SU-DHL-6 (cell line): Measurements from ENCODE around the gene LRRC49.

Experiments used
- H2AFZ ChIP-seq: fragments of 200-600 bp; sonication (generic); 2 replicates; pipeline ENCODE4 v1.6.1; 2014; ENCODE audit warnings: low read depth, mild to moderate bottlenecking, moderate library complexity, mixed read lengths, antibody characterized with exemption, low read length; ENCODE audit not compliant: severe bottlenecking
- H3F3A ChIP-seq: fragments of 200-600 bp; shearing (Covaris generic); 2 replicates; pipeline ENCODE4 v1.6.0; 2016; ENCODE audit warnings: antibody characterized with exemption, mild to moderate bottlenecking; ENCODE audit not compliant: insufficient read depth
- H3K27ac ChIP-seq: fragments of 200-600 bp; sonication (generic); 2 replicates; pipeline ENCODE4 v1.5.1; 2016; ENCODE audit warnings: low read depth, mild to moderate bottlenecking, low read length, moderate library complexity, mixed read lengths
- H3K27me3 ChIP-seq: fragments of 200-600 bp; sonication (generic), shearing (Covaris generic); 2 replicates; pipeline ENCODE4 v1.6.0; 2014; ENCODE audit warnings: mild to moderate bottlenecking, low read length
- H3K36me3 ChIP-seq: fragments of 200-600 bp; sonication (generic); 2 replicates; pipeline ENCODE4 v1.6.1; 2014; ENCODE audit warnings: mild to moderate bottlenecking, low read length, mixed read lengths
- H3K4me2 ChIP-seq: fragments of 300-600, 200-600 bp; shearing (Covaris generic), sonication (generic); 2 replicates; pipeline ENCODE4 v1.6.0; 2014; ENCODE audit warnings: low read length, low read depth, mild to moderate bottlenecking; ENCODE audit not compliant: poor library complexity, severe bottlenecking
- H3K4me3 ChIP-seq: fragments of 200-600 bp; sonication (generic); 2 replicates; pipeline ENCODE4 v1.5.1; 2014; ENCODE audit warnings: antibody characterized with exemption, low read length, mild to moderate bottlenecking, mixed read lengths; ENCODE audit not compliant: insufficient read depth, poor library complexity, severe bottlenecking
- H3K79me2 ChIP-seq: fragments of 200-600 bp; sonication (generic); 2 replicates; pipeline ENCODE4 v1.6.1; 2014; ENCODE audit warnings: mild to moderate bottlenecking, low read length, moderate library complexity; ENCODE audit not compliant: insufficient read depth
- H3K9ac ChIP-seq: fragments of 200-600 bp; sonication (generic); 2 replicates; pipeline ENCODE4 v1.7.0; 2014; ENCODE audit warnings: mild to moderate bottlenecking, low read length
- H3K9me2 ChIP-seq: fragments of 200-600 bp; sonication (generic); replicated peaks from 2 replicates; pipeline ENCODE4 v1.6.1; 2014; ENCODE audit warnings: low read length; ENCODE audit not compliant: insufficient read depth
- H3K9me3 ChIP-seq: fragments of 200-600 bp; sonication (generic); 2 replicates; pipeline ENCODE4 v1.6.1; 2014; ENCODE audit warnings: low read length, mixed read lengths; ENCODE audit not compliant: insufficient read depth
- H4K20me1 ChIP-seq: fragments of 200-600 bp; sonication (generic); 2 replicates; pipeline ENCODE4 v1.6.1; 2014; ENCODE audit warnings: low read depth, mild to moderate bottlenecking, antibody characterized with exemption, low read length, moderate library complexity, mixed read lengths
- EZH2phosphoT487 ChIP-seq: fragments of 200-600 bp; sonication (generic), shearing (Covaris generic); conservative IDR thresholded peaks from 2 replicates; pipeline ENCODE4 v1.6.1; 2018; ENCODE audit warnings: mild to moderate bottlenecking, antibody characterized with exemption, low read length, moderate library complexity, mixed read lengths
- TF ChIP-seq, protein P1 (sequence below): fragments of 200-600 bp; sonication (generic); IDR thresholded peaks from one replicate; pipeline ENCODE4 v1.5.1; 2017; ENCODE audit warnings: antibody characterized with exemption, mild to moderate bottlenecking, low read length, moderate library complexity; ENCODE audit not compliant: insufficient read depth, poor library complexity, severe bottlenecking

Gene LRRC49

DNA sequence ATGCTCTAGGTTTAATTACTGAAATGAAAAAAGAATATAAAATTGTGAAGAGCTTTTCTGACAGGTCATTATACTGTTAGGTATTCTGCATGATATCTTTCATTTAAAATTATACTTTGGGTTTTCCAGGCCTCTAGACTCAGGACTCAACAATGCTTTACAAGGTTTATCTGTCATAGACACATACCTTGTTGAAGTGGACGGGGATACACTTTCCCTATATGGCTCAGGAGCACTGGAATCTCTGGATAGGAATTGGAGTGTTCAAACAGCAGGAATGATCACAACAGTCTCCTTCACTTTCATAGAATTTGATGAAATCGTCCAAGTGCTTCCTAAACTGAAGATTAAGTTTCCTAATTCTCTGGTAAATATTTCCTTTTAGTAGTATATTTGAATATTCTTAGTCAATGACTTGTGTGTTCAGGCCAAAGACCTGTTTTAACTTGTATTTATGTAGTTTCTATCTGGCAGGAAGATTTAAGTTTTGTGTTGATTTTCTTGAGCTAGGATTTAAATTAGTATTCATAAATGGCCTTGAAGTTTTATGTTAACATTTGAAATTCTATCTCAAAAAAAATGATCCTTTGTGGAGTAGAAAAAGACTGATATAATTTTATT, 115.7 kb downstream of the LRRC49 start:
- Histone ChIP-seq H3K27ac (no peak overlapping the region), H3K9me3 (no peaks in the 10 kb centered on the region), H3K79me2 (no peaks in the 10 kb centered on the region), H3K9me2 (no peaks in the 10 kb centered on the region), H3K27me3 (no peaks in the 10 kb centered on the region), H2AFZ (no peak overlapping the region), H3K4me2 (no peak overlapping the region), H4K20me1 (no peaks in the 10 kb centered on the region), H3K36me3 (no peaks in the 10 kb centered on the region), H3K9ac (no peak overlapping the region), H3K4me3 (no peak overlapping the region), H3F3A (no peaks in the 10 kb centered on the region)
- TF ChIP-seq, protein P1, sequence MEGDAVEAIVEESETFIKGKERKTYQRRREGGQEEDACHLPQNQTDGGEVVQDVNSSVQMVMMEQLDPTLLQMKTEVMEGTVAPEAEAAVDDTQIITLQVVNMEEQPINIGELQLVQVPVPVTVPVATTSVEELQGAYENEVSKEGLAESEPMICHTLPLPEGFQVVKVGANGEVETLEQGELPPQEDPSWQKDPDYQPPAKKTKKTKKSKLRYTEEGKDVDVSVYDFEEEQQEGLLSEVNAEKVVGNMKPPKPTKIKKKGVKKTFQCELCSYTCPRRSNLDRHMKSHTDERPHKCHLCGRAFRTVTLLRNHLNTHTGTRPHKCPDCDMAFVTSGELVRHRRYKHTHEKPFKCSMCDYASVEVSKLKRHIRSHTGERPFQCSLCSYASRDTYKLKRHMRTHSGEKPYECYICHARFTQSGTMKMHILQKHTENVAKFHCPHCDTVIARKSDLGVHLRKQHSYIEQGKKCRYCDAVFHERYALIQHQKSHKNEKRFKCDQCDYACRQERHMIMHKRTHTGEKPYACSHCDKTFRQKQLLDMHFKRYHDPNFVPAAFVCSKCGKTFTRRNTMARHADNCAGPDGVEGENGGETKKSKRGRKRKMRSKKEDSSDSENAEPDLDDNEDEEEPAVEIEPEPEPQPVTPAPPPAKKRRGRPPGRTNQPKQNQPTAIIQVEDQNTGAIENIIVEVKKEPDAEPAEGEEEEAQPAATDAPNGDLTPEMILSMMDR, result no peak
- no peak for TF ChIP-seq EZH2phosphoT487

DNA sequence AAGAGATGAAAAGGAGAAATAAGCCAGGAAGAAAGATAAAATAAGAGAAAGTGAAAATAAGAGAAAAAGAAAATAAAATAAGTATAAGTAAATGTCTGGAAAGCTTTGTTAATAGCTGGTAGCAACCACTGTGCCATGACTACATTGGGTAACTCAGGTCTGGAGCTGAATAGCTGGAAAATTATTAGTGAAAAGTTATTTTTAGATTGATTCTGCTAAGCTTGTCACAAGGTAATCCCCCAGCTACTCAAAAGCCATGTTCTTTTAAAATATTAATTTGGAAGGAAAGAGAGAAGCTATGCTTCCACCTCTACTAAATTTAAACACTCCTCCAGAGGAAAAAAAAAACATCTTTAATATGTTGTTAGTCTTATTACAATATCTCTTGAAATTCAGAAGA, 117.8 kb downstream of the LRRC49 start:
- no peak overlapping the region for H3K4me3 ChIP-seq
- no peaks in the 10 kb centered on the region for H3K9me2 ChIP-seq
- H3K9ac ChIP-seq, result no peak overlapping the region
- no peaks in the 10 kb centered on the region for H3K79me2 ChIP-seq
- no peaks in the 10 kb centered on the region for H3K27me3 ChIP-seq
- no peaks in the 10 kb centered on the region for H3F3A ChIP-seq
- H3K4me2 ChIP-seq, result no peak overlapping the region
- no peaks in the 10 kb centered on the region for H3K9me3 ChIP-seq
- H2AFZ ChIP-seq, result no peak overlapping the region
- TF ChIP-seq, protein P1, result no peak
- no peak for TF ChIP-seq EZH2phosphoT487
- H3K36me3 ChIP-seq, result no peaks in the 10 kb centered on the region
- H3K27ac ChIP-seq, result no peak overlapping the region
- H4K20me1 ChIP-seq, result no peaks in the 10 kb centered on the region

DNA sequence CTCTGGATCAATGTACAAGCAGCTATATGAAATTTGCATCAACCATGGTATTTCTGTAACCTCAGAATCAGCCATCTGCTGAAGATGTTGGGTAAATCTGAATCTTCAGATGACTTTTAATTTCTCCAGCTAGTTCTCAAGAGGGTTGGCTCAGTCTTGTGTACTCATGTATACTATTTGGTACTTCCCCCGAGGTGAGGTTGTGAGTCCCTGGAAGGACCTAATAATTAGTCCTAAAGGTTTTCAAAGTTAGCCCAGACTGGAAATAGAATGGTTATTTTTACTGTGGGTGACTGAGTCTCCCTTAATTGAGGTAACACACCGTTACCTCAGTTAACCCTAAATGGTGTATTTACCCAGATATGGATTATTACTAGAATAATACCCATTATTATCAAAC, 118.4 kb downstream of the LRRC49 start:
- Histone ChIP-seq H3K36me3 (no peaks in the 10 kb centered on the region), H3K9ac (no peak overlapping the region), H3K4me2 (no peak overlapping the region), H2AFZ (no peak overlapping the region), H3K9me3 (no peaks in the 10 kb centered on the region), H3K27me3 (no peaks in the 10 kb centered on the region), H3K79me2 (no peaks in the 10 kb centered on the region), H4K20me1 (no peaks in the 10 kb centered on the region), H3K27ac (no peak overlapping the region), H3F3A (no peaks in the 10 kb centered on the region), H3K9me2 (no peaks in the 10 kb centered on the region), H3K4me3 (no peak overlapping the region)
- no peak for TF ChIP-seq EZH2phosphoT487
- TF ChIP-seq, protein P1, result no peak
